Memory B cell (primary cell): ENCODE results near the gene LRRC8B.
"Not testable (repeated sequence)": the region's sequence is repeated elsewhere in the genome, so short reads cannot be mapped to it uniquely, and the experiment has no call there.

ENCODE experiments used
- ATAC-seq: fragments of 150-1000 bp; cut with Tn5 transposase; 2 replicates; pipeline ENCODE4 v1.10.0; 2021; ENCODE audit warnings: low read depth, mild to moderate bottlenecking, moderate library complexity
- DNase-seq, 2 donors: peaks; one replicate each; pipeline ENCODE4 v3.0.0; 2022; ENCODE audit warnings: low spot score in 2 of 2
- H3K27ac Mint-ChIP-seq: one replicate; pipeline ENCODE4 v1.8.0; 2022; ENCODE audit warnings: mild to moderate bottlenecking, moderate library complexity, mixed read lengths
- H3K27me3 Mint-ChIP-seq: one replicate; pipeline ENCODE4 v1.8.0; 2022; ENCODE audit warnings: mixed read lengths
- H3K36me3 Mint-ChIP-seq: one replicate; pipeline ENCODE4 v1.8.0; 2022; ENCODE audit warnings: mild to moderate bottlenecking, mixed read lengths
- H3K4me1 Mint-ChIP-seq: one replicate; pipeline ENCODE4 v1.8.0; 2022; ENCODE audit warnings: mixed read lengths
- H3K4me3 Mint-ChIP-seq: one replicate; pipeline ENCODE4 v1.8.0; 2022; ENCODE audit warnings: mild to moderate bottlenecking, moderate library complexity, mixed read lengths
- H3K9me3 Mint-ChIP-seq: one replicate; pipeline ENCODE4 v1.8.0; 2022; ENCODE audit warnings: mixed read lengths

Gene LRRC8B

GRCh38 chr1:89624715-89625323 is 100.2 kb downstream of the LRRC8B start:
- H3K4me3 Mint-ChIP-seq, result no peak overlapping the region
- DNase-seq (no peak), ATAC-seq (no peak)
- H3K36me3 Mint-ChIP-seq, result peaks cover 3% of the 10 kb centered on the region
- H3K4me1 Mint-ChIP-seq, result peaks cover 8% of the 10 kb centered on the region
- H3K9me3 Mint-ChIP-seq, result no peaks in the 10 kb centered on the region
- no peaks in the 10 kb centered on the region for H3K27me3 Mint-ChIP-seq
- peak overlapping the region; percentile 79 for H3K27ac Mint-ChIP-seq

DNA sequence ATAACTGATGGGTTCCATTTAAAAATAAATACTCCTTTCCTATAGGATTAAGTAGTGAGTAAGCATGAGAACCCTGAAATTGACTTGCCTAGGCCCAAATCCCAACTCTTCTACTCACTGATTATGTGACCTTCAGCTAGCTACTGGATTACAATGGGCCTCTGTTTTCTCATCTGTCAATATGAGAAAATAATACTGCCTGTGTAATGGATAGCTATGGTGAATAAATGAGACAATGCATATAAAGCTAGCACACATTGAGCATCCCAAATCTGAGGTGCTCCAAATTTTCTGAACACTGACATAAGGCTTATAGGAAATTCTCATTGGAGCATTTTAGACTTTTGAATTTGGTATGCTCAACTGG is 103.0 kb downstream of the LRRC8B start:
- ATAC-seq (no peak), DNase-seq (no peak)
- Mint-ChIP-seq H3K9me3 (no peaks in the 10 kb centered on the region), H3K36me3 (peaks cover 3% of the 10 kb centered on the region), H3K27ac (peak overlapping the region; percentile 98), H3K4me1 (peaks cover 17% of the 10 kb centered on the region), H3K4me3 (no peak overlapping the region), H3K27me3 (no peaks in the 10 kb centered on the region)

- ATAC-seq (no peak), DNase-seq (no peak)
- H3K4me1 Mint-ChIP-seq, result peaks cover 24% of the 10 kb centered on the region
- H3K36me3 Mint-ChIP-seq, result peaks cover 3% of the 10 kb centered on the region
- H3K4me3 Mint-ChIP-seq, result no peak overlapping the region
- no peaks in the 10 kb centered on the region for H3K9me3 Mint-ChIP-seq
- no peaks in the 10 kb centered on the region for H3K27me3 Mint-ChIP-seq
- H3K27ac Mint-ChIP-seq, result peak overlapping the region; percentile 77
Measured at GRCh38 chr1:89629146-89629545, 104.5 kb downstream of the LRRC8B start.

GRCh38 chr1:89629600-89629999 is 105.0 kb downstream of the LRRC8B start:
- H3K9me3 Mint-ChIP-seq, H3K36me3 Mint-ChIP-seq, DNase-seq: not testable (repeated sequence)

DNA sequence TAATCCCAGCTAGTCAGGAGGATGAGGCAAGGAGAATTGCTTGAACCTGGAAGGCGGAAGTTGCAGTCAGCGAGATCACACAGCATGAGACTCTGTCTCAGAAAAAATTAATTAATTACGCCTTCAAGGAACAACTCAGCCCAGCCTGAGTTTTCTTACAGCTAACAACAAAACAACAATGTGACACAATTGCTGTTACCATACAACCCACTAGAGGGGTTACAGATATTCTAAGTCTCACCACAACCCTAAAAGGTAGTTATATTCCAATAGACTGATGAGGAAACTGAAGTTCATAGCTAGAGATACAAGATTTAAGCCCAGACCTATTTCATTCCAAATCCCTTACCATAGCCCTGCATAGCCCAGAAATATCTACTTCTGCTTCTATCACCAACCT is 105.4 kb downstream of the LRRC8B start:
- H3K4me1 Mint-ChIP-seq, result peaks cover 29% of the 10 kb centered on the region
- no peak overlapping the region for H3K4me3 Mint-ChIP-seq
- peaks cover 2% of the 10 kb centered on the region for H3K36me3 Mint-ChIP-seq
- DNase-seq (no peak), ATAC-seq (no peak)
- no peaks in the 10 kb centered on the region for H3K27me3 Mint-ChIP-seq
- H3K27ac Mint-ChIP-seq, result no peak overlapping the region
- H3K9me3 Mint-ChIP-seq, result no peaks in the 10 kb centered on the region

More at GRCh38 chr1:89629600-89629999, 105.0 kb downstream of the LRRC8B start:
- not testable (repeated sequence) for H3K27me3 Mint-ChIP-seq, H3K4me3 Mint-ChIP-seq, ATAC-seq
- Mint-ChIP-seq H3K27ac (peak overlapping the region; percentile 24), H3K4me1 (peaks cover 27% of the 10 kb centered on the region)

- Mint-ChIP-seq H3K4me3 (peak overlapping the region; percentile 96), H3K9me3 (no peaks in the 10 kb centered on the region), H3K36me3 (peaks cover 2% of the 10 kb centered on the region), H3K4me1 (peaks cover 29% of the 10 kb centered on the region), H3K27ac (peak overlapping the region; percentile 99), H3K27me3 (no peaks in the 10 kb centered on the region)
- no peak for ATAC-seq
- no peak for DNase-seq
Measured at GRCh38 chr1:89631816-89632656, 107.4 kb downstream of the LRRC8B start.

DNA sequence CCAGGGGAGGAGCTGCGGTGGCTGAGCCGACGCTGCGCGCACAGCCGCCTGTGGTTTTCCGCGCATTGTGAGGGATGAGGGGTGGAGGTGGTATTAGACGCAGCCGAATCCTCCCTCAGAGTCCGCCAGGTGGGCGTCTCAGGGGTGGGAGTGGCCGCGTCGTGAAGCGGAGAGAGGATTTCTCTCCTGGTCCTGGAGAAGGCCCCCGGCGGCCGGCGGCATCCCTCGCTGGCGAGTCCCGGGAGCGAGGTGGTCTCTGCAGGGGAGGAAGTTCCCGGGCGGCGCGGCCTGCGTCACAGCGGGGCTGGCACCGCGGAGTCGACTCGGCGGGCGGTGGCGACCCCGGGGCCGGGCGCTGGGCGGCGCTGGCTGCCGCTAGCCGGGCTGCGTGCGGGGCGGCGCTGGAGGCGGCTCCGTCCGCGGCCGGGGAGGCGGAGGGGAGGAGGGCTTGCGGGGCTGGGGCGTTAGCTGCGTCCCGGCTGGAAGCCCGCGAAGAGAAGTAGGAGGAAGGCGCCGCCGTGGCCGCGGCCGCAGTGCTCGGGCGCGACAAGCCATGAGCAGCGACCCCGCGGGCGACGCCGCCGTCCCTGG is 108.1 kb downstream of the LRRC8B start, which contains the start of gene LRRC8C:
Gene LRRC8C (plus strand): TSS at position 464 of the 591 bp plus-strand sequence. CDS start 53,354 bp downstream, outside the sequence.
- Mint-ChIP-seq H3K4me1 (peaks cover 27% of the 10 kb centered on the region), H3K27ac (peak within 1 kb of the TSS; percentile 99), H3K9me3 (no peaks in the 10 kb centered on the region), H3K4me3 (peak within 1 kb of the TSS; percentile 96), H3K27me3 (no peaks in the 10 kb centered on the region), H3K36me3 (peaks cover 2% of the 10 kb centered on the region)
- peak; percentile 91 to 96 for DNase-seq
- peak; percentile 85 for ATAC-seq

- ATAC-seq (peak; percentile 59), DNase-seq (peak; percentile 55 to 73)
- Mint-ChIP-seq H3K4me1 (peaks cover 27% of the 10 kb centered on the region), H3K4me3 (peak overlapping the region; percentile 96), H3K36me3 (peaks cover 1% of the 10 kb centered on the region), H3K27ac (peak overlapping the region; percentile 99), H3K9me3 (no peaks in the 10 kb centered on the region), H3K27me3 (no peaks in the 10 kb centered on the region)
Measured at GRCh38 chr1:89633248-89633799, 108.7 kb downstream of the LRRC8B start.

GRCh38 chr1:89633800-89634625 is 109.4 kb downstream of the LRRC8B start:
- Mint-ChIP-seq H3K36me3 (no peaks in the 10 kb centered on the region), H3K9me3 (no peaks in the 10 kb centered on the region), H3K4me1 (peaks cover 27% of the 10 kb centered on the region), H3K27me3 (no peaks in the 10 kb centered on the region), H3K4me3 (peak overlapping the region; percentile 96), H3K27ac (peak overlapping the region; percentile 99)
- ATAC-seq (no peak), DNase-seq (peak in 1 of 2 donors; percentile 22)

DNA sequence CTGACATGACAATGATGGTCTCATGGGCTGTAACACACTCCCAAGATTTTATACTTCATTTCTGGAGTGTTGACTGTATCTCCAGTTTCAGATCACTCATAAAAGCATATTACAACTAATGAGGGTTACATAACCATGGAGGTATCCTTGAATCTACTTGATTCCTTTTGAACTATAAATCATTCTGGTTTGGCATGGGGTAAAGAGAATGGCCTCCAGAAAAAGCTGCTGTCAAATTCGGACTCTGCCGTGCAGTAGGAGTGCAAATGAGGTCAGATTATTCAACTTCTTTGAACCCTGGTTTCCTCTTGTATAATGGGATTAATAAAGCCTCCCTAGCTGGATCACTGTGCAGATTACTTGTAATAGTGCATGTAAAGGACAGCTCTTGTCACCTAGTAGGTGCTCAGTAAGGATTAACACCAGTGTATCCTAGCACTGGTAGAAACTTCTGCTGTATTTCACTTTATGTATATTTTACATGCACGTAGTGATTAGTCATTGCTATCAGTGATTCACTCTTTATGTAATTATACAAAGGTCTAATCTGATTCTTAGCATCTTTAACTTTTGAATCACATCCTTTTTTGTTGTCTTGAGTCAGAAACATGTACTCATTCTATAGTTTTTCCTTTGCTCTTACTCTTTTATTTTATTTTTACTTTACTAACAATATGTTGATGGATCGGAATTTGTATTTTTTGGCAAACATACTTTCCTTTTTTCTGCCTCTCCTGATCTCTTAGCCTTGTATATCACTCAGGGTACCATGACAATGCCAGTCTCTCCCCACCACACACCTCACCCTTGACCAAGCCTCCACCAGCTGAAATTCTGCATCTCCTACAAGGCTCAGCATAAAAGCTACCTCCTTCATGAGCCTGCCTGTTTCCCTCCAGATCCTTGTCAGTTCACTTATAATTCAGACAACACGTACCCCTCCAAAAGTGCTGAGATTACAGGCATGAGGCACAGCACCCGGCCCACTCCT is 111.5 kb downstream of the LRRC8B start:
- Mint-ChIP-seq H3K4me3 (no peak overlapping the region), H3K27ac (no peak overlapping the region), H3K27me3 (no peaks in the 10 kb centered on the region), H3K4me1 (peaks cover 20% of the 10 kb centered on the region), H3K9me3 (no peaks in the 10 kb centered on the region), H3K36me3 (no peaks in the 10 kb centered on the region)
- no peak for ATAC-seq
- DNase-seq, result no peak

DNA sequence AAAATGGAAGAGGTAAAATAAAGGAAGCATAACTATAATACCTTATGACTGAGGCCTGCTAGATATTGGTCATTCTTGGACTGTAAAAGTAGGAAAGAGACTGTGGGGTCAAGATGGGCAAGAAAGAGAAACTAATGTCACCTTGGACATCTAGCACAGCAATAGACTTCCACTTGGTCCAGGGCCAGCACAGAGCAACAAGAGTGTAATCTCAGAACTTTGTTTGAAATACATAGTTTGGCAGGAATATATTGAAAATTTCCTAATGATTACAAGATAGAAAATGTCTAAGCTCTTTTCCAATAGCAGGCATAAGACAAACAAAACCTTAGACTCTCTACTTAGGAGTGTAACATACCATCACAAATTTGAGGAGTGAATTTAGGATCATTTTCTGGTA is 112.9 kb downstream of the LRRC8B start:
- DNase-seq (no peak), ATAC-seq (no peak)
- H3K9me3 Mint-ChIP-seq, result no peaks in the 10 kb centered on the region
- no peak overlapping the region for H3K27ac Mint-ChIP-seq
- no peaks in the 10 kb centered on the region for H3K27me3 Mint-ChIP-seq
- peaks cover 18% of the 10 kb centered on the region for H3K4me1 Mint-ChIP-seq
- H3K4me3 Mint-ChIP-seq, result no peak overlapping the region
- H3K36me3 Mint-ChIP-seq, result no peaks in the 10 kb centered on the region

DNA sequence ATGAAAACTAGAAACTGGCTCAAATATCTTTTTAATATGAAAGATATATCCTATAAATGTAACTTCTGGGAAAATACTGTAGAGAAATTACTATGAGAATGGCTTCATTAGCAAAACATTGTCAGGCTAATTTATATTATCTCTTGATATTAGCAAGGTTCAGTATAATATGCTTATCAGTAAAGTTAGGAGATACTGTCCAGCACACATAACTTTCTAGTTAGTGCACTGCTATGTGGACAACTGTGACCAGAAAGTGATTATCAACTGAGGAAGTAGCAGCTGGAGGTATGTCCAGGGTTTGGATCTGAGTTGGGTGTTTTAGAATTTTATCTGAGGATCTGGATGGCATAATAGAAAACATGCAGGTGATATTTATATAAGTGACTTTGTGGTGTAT is 115.8 kb downstream of the LRRC8B start:
- peaks cover 8% of the 10 kb centered on the region for H3K4me1 Mint-ChIP-seq
- peaks cover 5% of the 10 kb centered on the region for H3K9me3 Mint-ChIP-seq
- no peak overlapping the region for H3K27ac Mint-ChIP-seq
- no peaks in the 10 kb centered on the region for H3K27me3 Mint-ChIP-seq
- DNase-seq, result no peak
- H3K36me3 Mint-ChIP-seq, result peaks cover 4% of the 10 kb centered on the region
- ATAC-seq, result no peak
- no peak overlapping the region for H3K4me3 Mint-ChIP-seq
